MM.1S (cell line): ENCODE data around the gene PPP4C.

Experiments
- EZH2 ChIP-seq: fragments of 300-600 bp; sonication (generic); optimal IDR thresholded peaks from 2 replicates; pipeline ENCODE3; 2017; ENCODE audit warnings: low read depth, mild to moderate bottlenecking, antibody characterized with exemption, low read length, mixed read lengths
- EZH2phosphoT487 ChIP-seq: fragments of 300-600 bp; sonication (generic); IDR thresholded peaks from 2 replicates; pipeline ENCODE4 v1.6.1; 2018; ENCODE audit warnings: antibody characterized with exemption, low read length
- TF ChIP-seq, protein P1 (sequence below): fragments of 300-600 bp; sonication (generic); IDR thresholded peaks from 2 replicates; pipeline ENCODE4 v1.5.1; 2016; ENCODE audit warnings: antibody characterized with exemption, low read length, mixed read lengths

DNA sequence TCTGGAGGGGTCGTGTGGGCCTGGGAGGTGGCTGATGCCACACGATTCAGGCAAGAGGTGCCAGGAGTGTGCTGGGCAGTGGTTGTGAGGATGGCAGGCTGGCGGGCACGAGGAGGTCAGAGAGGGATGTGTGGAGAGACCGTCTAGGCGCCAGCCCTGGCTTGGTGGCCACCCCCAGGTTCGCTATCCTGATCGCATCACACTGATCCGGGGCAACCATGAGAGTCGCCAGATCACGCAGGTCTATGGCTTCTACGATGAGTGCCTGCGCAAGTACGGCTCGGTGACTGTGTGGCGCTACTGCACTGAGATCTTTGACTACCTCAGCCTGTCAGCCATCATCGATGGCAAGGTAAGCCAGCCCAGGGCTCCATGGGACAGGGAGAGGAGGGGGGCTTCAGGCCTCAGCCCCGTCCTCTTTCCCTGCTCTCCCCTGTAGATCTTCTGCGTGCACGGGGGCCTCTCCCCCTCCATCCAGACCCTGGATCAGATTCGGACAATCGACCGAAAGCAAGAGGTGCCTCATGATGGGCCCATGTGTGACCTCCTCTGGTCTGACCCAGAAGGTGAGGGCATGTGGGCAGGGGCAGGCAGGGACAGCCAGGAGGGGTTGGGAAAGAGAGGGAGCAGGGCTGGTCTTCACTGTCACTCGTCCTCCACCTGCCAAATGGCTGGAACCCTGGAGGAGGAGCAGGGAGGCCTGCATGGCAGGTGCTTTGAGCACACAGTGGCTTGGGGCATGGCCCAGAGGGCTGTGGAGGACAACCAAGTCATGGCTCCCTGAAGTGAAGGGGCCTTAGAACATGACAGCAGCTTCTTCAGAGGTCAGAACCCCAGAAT is 7.6 kb downstream of the PPP4C start:
- TF ChIP-seq, protein P1, sequence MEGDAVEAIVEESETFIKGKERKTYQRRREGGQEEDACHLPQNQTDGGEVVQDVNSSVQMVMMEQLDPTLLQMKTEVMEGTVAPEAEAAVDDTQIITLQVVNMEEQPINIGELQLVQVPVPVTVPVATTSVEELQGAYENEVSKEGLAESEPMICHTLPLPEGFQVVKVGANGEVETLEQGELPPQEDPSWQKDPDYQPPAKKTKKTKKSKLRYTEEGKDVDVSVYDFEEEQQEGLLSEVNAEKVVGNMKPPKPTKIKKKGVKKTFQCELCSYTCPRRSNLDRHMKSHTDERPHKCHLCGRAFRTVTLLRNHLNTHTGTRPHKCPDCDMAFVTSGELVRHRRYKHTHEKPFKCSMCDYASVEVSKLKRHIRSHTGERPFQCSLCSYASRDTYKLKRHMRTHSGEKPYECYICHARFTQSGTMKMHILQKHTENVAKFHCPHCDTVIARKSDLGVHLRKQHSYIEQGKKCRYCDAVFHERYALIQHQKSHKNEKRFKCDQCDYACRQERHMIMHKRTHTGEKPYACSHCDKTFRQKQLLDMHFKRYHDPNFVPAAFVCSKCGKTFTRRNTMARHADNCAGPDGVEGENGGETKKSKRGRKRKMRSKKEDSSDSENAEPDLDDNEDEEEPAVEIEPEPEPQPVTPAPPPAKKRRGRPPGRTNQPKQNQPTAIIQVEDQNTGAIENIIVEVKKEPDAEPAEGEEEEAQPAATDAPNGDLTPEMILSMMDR, result no peak
- TF ChIP-seq EZH2phosphoT487, result no peak
- no peak for TF ChIP-seq EZH2
